Measurements from ENCODE around the gene PHF20. TPM values are rescaled to one million over a fixed set of nuclear protein-coding genes. Genes with fewer than 3 reads are reported as not detected.
A peak's percentile ranks its signal among the peaks of the same experiment; 100 is the strongest.

Gene PHF20
- total and polyA plus RNA-seq, 2 of the 8 experiments (the other 6 are each of a cell fraction or from before 2014, with no cell fraction given), result 25.6 to 70.1 TPM

DNA sequence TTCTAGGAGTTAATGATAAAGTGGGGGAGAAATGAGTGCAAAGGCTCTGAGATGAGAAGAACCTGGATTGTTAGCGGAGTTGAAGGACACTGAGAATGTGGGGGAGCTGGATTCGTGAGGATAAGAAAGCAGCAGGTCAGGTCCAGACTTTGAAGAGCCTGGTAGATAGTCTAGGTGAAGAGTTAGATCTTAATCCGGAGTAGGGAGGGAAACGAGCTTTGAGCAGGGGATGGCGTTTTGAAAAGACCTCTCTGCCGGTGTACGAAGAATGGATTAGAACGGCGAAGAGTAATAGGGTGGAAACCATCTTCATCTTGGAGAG lies 487 bp upstream of the PHF20 start:
- Histone ChIP-seq H3K79me2 (ENCODE audit: control insufficient read depth in 1 of 2, insufficient read depth in 2 of 2, low read length in 2 of 2) (peaks cover 6 to 38% of the 10 kb centered on the region in 2 experiments; a peak in 3 of 4 replicates), H3K23me2 (ENCODE audit: low read depth, low read length) (peaks cover 4% of the 10 kb centered on the region; the same call in 1 of the 2 replicates), H4K91ac (replicated peaks; ENCODE audit: insufficient read length, low read length) (no peak overlapping the region), H4K8ac (ENCODE audit: extremely low read depth, insufficient read depth, low read length) (no peak overlapping the region), H3K36me3 (ENCODE audit: control insufficient read depth in 2 of 4, insufficient read depth in 4 of 4, low read length in 3 of 4) (peaks cover 0 to 5% (median 2%) of the 10 kb centered on the region in 4 experiments; a peak in 1 of 8 replicates), H2AK5ac (ENCODE audit: low read depth, low read length) (no peak overlapping the region; the same call in 1 of the 2 replicates), H2AFZ (ENCODE audit: low read length) (peak overlapping the region; percentile 84), H3K9me3 (ENCODE audit: insufficient read depth in 2 of 2, low read depth in 1 of 2, low read length in 1 of 2) (no peaks in the 10 kb centered on the region), H3K27ac (ENCODE audit: low read depth, low read length) (no peak overlapping the region), H3K9ac (replicated peaks in 1 of 4; ENCODE audit: extremely low read depth in 1 of 4, low read depth in 3 of 4, low read length in 3 of 4) (no peak overlapping the region; a peak in 1 of 7 replicates), H3K4me1 (replicated peaks in 1 of 4; ENCODE audit: control insufficient read depth in 3 of 4, insufficient read depth in 4 of 4, low read length in 3 of 4) (peaks cover 7 to 16% (median 12%) of the 10 kb centered on the region in 4 experiments), H3K18ac (ENCODE audit: extremely low read depth, low read length) (peak overlapping the region; percentile 76), H2BK5ac (ENCODE audit: low read depth, low read length) (peak overlapping the region; percentile 24; the same call in 1 of the 2 replicates), H3K27me3 (replicated peaks in 1 of 4; ENCODE audit: control insufficient read depth in 3 of 4, extremely low read depth in 1 of 4, insufficient read depth in 3 of 4, low read length in 3 of 4) (peaks cover 5 to 9% (median 9%) of the 10 kb centered on the region in 4 experiments), H3K4me2 (ENCODE audit: insufficient read depth in 1 of 2, low read depth in 2 of 2, low read length in 2 of 2) (peak overlapping the region; percentile 52 to 84; a peak in 3 of 4 replicates), H3K56ac (replicated peaks; ENCODE audit: insufficient read length, low read depth, low read length) (no peak overlapping the region), H3K79me1 (ENCODE audit: low read depth, low read length) (peaks cover 4% of the 10 kb centered on the region), H4K5ac (ENCODE audit: insufficient read length, low read depth, low read length) (no peak overlapping the region), H2BK120ac (replicated peaks; ENCODE audit: low read depth, low read length) (no peak overlapping the region), H2BK15ac (ENCODE audit: low read length) (peak overlapping the region; percentile 81; the same call in 1 of the 2 replicates), H3K4ac (replicated peaks; ENCODE audit: insufficient read length, low read depth, low read length) (no peak overlapping the region), H3K4me3 (ENCODE audit: extremely low read depth in 1 of 4, insufficient read depth in 2 of 4, low read depth in 3 of 4, low read length in 4 of 4) (peak overlapping the region in 3 of 4 experiments; percentile 15 to 80 (median 17); a peak in 4 of 8 replicates), H4K20me1 (replicated peaks in 1 of 2; ENCODE audit: control insufficient read depth in 1 of 2, insufficient read depth in 2 of 2, low read length in 2 of 2) (peaks cover 2 to 4% of the 10 kb centered on the region in 2 experiments), H2BK20ac (ENCODE audit: low read length) (no peak overlapping the region), H2BK12ac (ENCODE audit: low read depth, low read length) (peak overlapping the region; percentile 92), H3K14ac (ENCODE audit: insufficient read length) (no peak overlapping the region), H3K23ac (ENCODE audit: insufficient read length) (no peak overlapping the region)
- no peak for TF ChIP-seq GTF2F1 (IDR thresholded peaks at IDR 0.05; ENCODE audit: borderline replicate concordance, low read depth, low read length)
- TF ChIP-seq TCF12 (IDR thresholded peaks at IDR 0.05; ENCODE audit: low read depth, low read length), result no peak
- TF ChIP-seq CHD2 (IDR thresholded peaks at IDR 0.05; ENCODE audit: low read length), result no peak
- no peak for TF ChIP-seq JUND (IDR thresholded peaks at IDR 0.05; ENCODE audit: low read length)
- no peak for TF ChIP-seq ATF3 (IDR thresholded peaks at IDR 0.05; ENCODE audit: insufficient read depth, low read depth, low read length)
- TF ChIP-seq BRCA1 (IDR thresholded peaks at IDR 0.05; ENCODE audit: low read depth, low read length), result no peak
- no peak for TF ChIP-seq MAFK (IDR thresholded peaks at IDR 0.05; ENCODE audit: low read depth, low read length)
- TF ChIP-seq EP300 (IDR thresholded peaks at IDR 0.05; ENCODE audit: borderline replicate concordance in 1 of 2, low read depth in 2 of 2, low read length in 2 of 2), result no peak
- no peak for TF ChIP-seq GABPA (IDR thresholded peaks at IDR 0.05; ENCODE audit: borderline replicate concordance, insufficient read depth, low read length)
- no peak for TF ChIP-seq CREB1 (IDR thresholded peaks at IDR 0.05)
- no peak for TF ChIP-seq BACH1 (IDR thresholded peaks at IDR 0.05; ENCODE audit: low read length)
- TF ChIP-seq SP2 (IDR thresholded peaks at IDR 0.05; ENCODE audit: low read length), result no peak
- no peak for FAIRE-seq
- DNase-seq (ENCODE audit: low read depth in 1 of 2, low spot score in 2 of 2), result no peak
- 74% methylated on average over 9 of the region's 9 CpGs; no CpG with 5 or more reads in 1 of the 2 experiments for whole genome bisulfite sequencing, 2 experiments (ENCODE audit: extremely low coverage in 1 of 2, insufficient coverage in 1 of 2, insufficient read length in 1 of 2, insufficient replicate concordance in 2 of 2, low coverage in 1 of 2, low lambda C conversion rate in 2 of 2, missing lambda C conversion rate in 1 of 2)
- CTCF ChIA-PET (ENCODE audit: partially characterized antibody), result interaction anchor here (0.5 to 1.4 kb wide), 4 partner anchors 24 to 184 kb away, joined by 3 to 4 read pairs (median 4); no protein-coding TSS in a partner anchor
- POLR2A ChIA-PET (ENCODE audit: partially characterized antibody), result interaction anchor here (0.6 to 10.6 kb wide), 21 partner anchors 10 to 545 kb away, joined by 3 to 167 read pairs (median 3); partner anchors contain the start of genes NFS1, RBM39, ROMO1 and SCAND1
